Endothelial cell of hepatic sinusoid (primary cell): ENCODE measurements around the gene LCE1B.

Experiments used
- in situ Hi-C: cut with HindIII; loops from 2 replicates; pipeline ENCODE4 v1.10.0; 2017; ENCODE audit warnings: low sequenced_read_pairs

Gene LCE1B

GRCh38 chr1:152811671-152812070 lies at the start of gene LCE1B:
TSS of gene LCE1B (plus strand) at chr1:152811971. CDS start at chr1:152812447, 476 bp downstream.
- in situ Hi-C loops, result no loop called here

- in situ Hi-C loops, result loop anchor here (5.0 kb wide), 1 partner anchor 72 kb away; the partner anchor contains the start of gene LCE2A
Measured at GRCh38 chr1:152768847-152769533, 42.8 kb upstream of the LCE1B start.

- in situ Hi-C loops, result no loop called here
Measured at GRCh38 chr1:152770411-152770810, 41.4 kb upstream of the LCE1B start.

GRCh38 chr1:152774875-152775274 lies 36.9 kb upstream of the LCE1B start, which contains the start of gene LCE1F:
TSS of gene LCE1F (plus strand) at chr1:152775140. CDS start at chr1:152776372, 1,232 bp downstream.
- in situ Hi-C loops, result no loop called here

GRCh38 chr1:152776361-152776760 lies 35.4 kb upstream of the LCE1B start:
- in situ Hi-C loops, result no loop called here

- in situ Hi-C loops, result no loop called here
Measured at GRCh38 chr1:152777510-152778137, 34.1 kb upstream of the LCE1B start.

- in situ Hi-C loops, result no loop called here
Measured at GRCh38 chr1:152783095-152783494, 28.7 kb upstream of the LCE1B start.

GRCh38 chr1:152786077-152786476 lies 25.7 kb upstream of the LCE1B start, which contains the start of gene LCE1E:
TSS of gene LCE1E (plus strand) at chr1:152786257. CDS start at chr1:152787300, 1,043 bp downstream.
- in situ Hi-C loops, result no loop called here

GRCh38 chr1:152795686-152796085 lies 16.1 kb upstream of the LCE1B start:
- in situ Hi-C loops, result no loop called here

GRCh38 chr1:152796421-152796820 lies 15.3 kb upstream of the LCE1B start, which contains the start of gene LCE1D:
TSS of gene LCE1D (plus strand) at chr1:152796721. CDS start at chr1:152797795, 1,074 bp downstream.
- in situ Hi-C loops, result no loop called here

GRCh38 chr1:152801333-152801732 lies 10.4 kb upstream of the LCE1B start:
- in situ Hi-C loops, result no loop called here

GRCh38 chr1:152806576-152806975 lies 5.2 kb upstream of the LCE1B start, which contains the start of gene LCE1C:
TSS of gene LCE1C (minus strand) at chr1:152806651. CDS start at chr1:152805478, 1,173 bp downstream.
- in situ Hi-C loops, result no loop called here

- in situ Hi-C loops, result no loop called here
Measured at GRCh38 chr1:152811050-152811449, 721 bp upstream of the LCE1B start.

- in situ Hi-C loops, result no loop called here
Measured at GRCh38 chr1:152817309-152817708, 5.5 kb downstream of the LCE1B start.

- in situ Hi-C loops, result no loop called here
Measured at GRCh38 chr1:152823294-152823693, 11.5 kb downstream of the LCE1B start.

GRCh38 chr1:152824964-152825363 lies 13.2 kb downstream of the LCE1B start:
- in situ Hi-C loops, result no loop called here

- in situ Hi-C loops, result no loop called here
Measured at GRCh38 chr1:152827173-152827572, 15.4 kb downstream of the LCE1B start, which contains the start of gene LCE1A. TSS of gene LCE1A (plus strand) at chr1:152827473. CDS start at chr1:152827473, 0 bp downstream.

- in situ Hi-C loops, result no loop called here
Measured at GRCh38 chr1:152836870-152837269, 25.1 kb downstream of the LCE1B start.

- in situ Hi-C loops, result no loop called here
Measured at GRCh38 chr1:152842556-152842955, 30.8 kb downstream of the LCE1B start, which contains the start of gene LCE6A. TSS of gene LCE6A (plus strand) at chr1:152842856. CDS start at chr1:152843521, 665 bp downstream.

- in situ Hi-C loops, result no loop called here
Measured at GRCh38 chr1:152855661-152856060, 43.9 kb downstream of the LCE1B start.

- in situ Hi-C loops, result no loop called here
Measured at GRCh38 chr1:152858062-152858461, 46.3 kb downstream of the LCE1B start.

GRCh38 chr1:152859696-152860095 lies 47.9 kb downstream of the LCE1B start, which contains the start of gene LCE7A:
TSS of gene LCE7A (plus strand) at chr1:152859996. CDS start at chr1:152860698, 702 bp downstream.
- in situ Hi-C loops, result no loop called here
